IMR-90 (cell line): ENCODE results near the gene ATPAF2. TPM values are rescaled to one million over a fixed set of nuclear protein-coding genes. Genes with fewer than 3 reads are reported as not detected.

Source experiments
- ATAC-seq: fragments of 200-7000 bp; cut with Tn5 transposase; 2 replicates; pipeline ENCODE4 v1.9.1; 2020; ENCODE audit warnings: low read depth, mild to moderate bottlenecking, moderate library complexity
- BruUV-seq: library from RNA; stranded (reverse); fragments of 400-500 nt; replicated peaks from 2 replicates; lab custom pipeline; 2021; lab: Mats Ljungman, UMichigan
- CTCF ChIA-PET: fragments of 300-600 bp; formaldehyde crosslinking; extraction: SDS; loops from one replicate; lab custom pipeline; 2021; ENCODE audit warnings: antibody characterized with exemption; lab: Yijun Ruan, JAX
- POLR2A ChIA-PET: fragments of 300-600 bp; sonication (Branson Sonifier 250); formaldehyde crosslinking; loops from one replicate; lab custom pipeline; 2022; ENCODE audit warnings: antibody characterized with exemption; ENCODE audit not compliant: unreplicated experiment; lab: Charles Lee
- DNase-seq: peaks from one replicate; pipeline ENCODE4 v3.0.0; 2013
- H2AFZ ChIP-seq: replicated peaks from 2 replicates; pipeline ENCODE3; 2013; ENCODE audit warnings: low read length, mild to moderate bottlenecking; ENCODE audit not compliant: poor library complexity
- H2AK5ac ChIP-seq: 2 replicates; pipeline ENCODE4 v1.6.1; 2013; ENCODE audit warnings: low read depth, low read length, inconsistent platforms
- H2AK9ac ChIP-seq: replicated peaks from 2 replicates; pipeline ENCODE3; 2013; ENCODE audit warnings: mild to moderate bottlenecking, low read depth, low read length, moderate library complexity; ENCODE audit not compliant: poor library complexity
- H2BK120ac ChIP-seq: 2 replicates; pipeline ENCODE4 v1.6.1; 2013; ENCODE audit warnings: low read depth, low read length, inconsistent platforms
- H2BK15ac ChIP-seq: 3 replicates; pipeline ENCODE4 v1.6.1; 2013; ENCODE audit warnings: low read depth, low read length, inconsistent platforms
- H2BK20ac ChIP-seq: 2 replicates; pipeline ENCODE4 v1.6.1; 2013; ENCODE audit warnings: low read depth, mild to moderate bottlenecking, inconsistent platforms, low read length, moderate library complexity
- H2BK5ac ChIP-seq: 2 replicates; pipeline ENCODE4 v1.6.1; 2013; ENCODE audit warnings: mild to moderate bottlenecking, low read depth, low read length, inconsistent platforms; ENCODE audit not compliant: poor library complexity, severe bottlenecking
- H3K14ac ChIP-seq: replicated peaks from 2 replicates; pipeline ENCODE4 v1.6.1; 2013; ENCODE audit warnings: low read depth, low read length, inconsistent platforms
- H3K18ac ChIP-seq: 2 replicates; pipeline ENCODE4 v1.6.1; 2013; ENCODE audit warnings: low read depth, low read length, control low read depth
- H3K23ac ChIP-seq: 2 replicates; pipeline ENCODE4 v1.6.1; 2013; ENCODE audit warnings: low read depth, low read length, inconsistent platforms
- H3K27ac ChIP-seq: 2 replicates; pipeline ENCODE4 v1.5.1; 2013; ENCODE audit warnings: mild to moderate bottlenecking, control low read depth, low read length; ENCODE audit not compliant: insufficient read depth
- H3K27me3 ChIP-seq: 2 replicates; pipeline ENCODE4 v1.6.1; 2013; ENCODE audit warnings: low read length; ENCODE audit not compliant: control insufficient read depth, insufficient read depth
- H3K36me3 ChIP-seq: 2 replicates; pipeline ENCODE4 v1.6.1; 2013; ENCODE audit warnings: low read length, mixed read lengths; ENCODE audit not compliant: control insufficient read depth, insufficient read depth
- H3K4ac ChIP-seq: 2 replicates; pipeline ENCODE4 v1.6.1; 2013; ENCODE audit warnings: low read depth, low read length, inconsistent platforms
- H3K4me1 ChIP-seq: 2 replicates; pipeline ENCODE4 v1.6.1; 2013; ENCODE audit warnings: low read length, mixed read lengths; ENCODE audit not compliant: control insufficient read depth, insufficient read depth
- H3K4me2 ChIP-seq: 2 replicates; pipeline ENCODE4 v1.6.1; 2013; ENCODE audit warnings: low read depth, mild to moderate bottlenecking, control low read depth, low read length, moderate library complexity
- H3K4me3 ChIP-seq: 2 replicates; pipeline ENCODE4 v1.5.1; 2013; ENCODE audit warnings: low read depth, mild to moderate bottlenecking, control low read depth, low read length, moderate library complexity; ENCODE audit not compliant: insufficient read depth
- H3K56ac ChIP-seq: 2 replicates; pipeline ENCODE4 v1.6.1; 2013; ENCODE audit warnings: low read length, inconsistent platforms; ENCODE audit not compliant: insufficient read depth; ENCODE audit errors: extremely low read depth
- H3K79me1 ChIP-seq, 2 experiments: 2 replicates each; pipeline ENCODE4 v1.6.1; 2013; ENCODE audit warnings: low read length in 2 of 2, inconsistent platforms in 1 of 2, low read depth in 1 of 2
- H3K9ac ChIP-seq: 2 replicates; pipeline ENCODE4 v1.6.1; 2013; ENCODE audit warnings: low read depth, low read length, control low read depth
- H3K9me1 ChIP-seq: 2 replicates; pipeline ENCODE4 v1.6.1; 2013; ENCODE audit warnings: low read length, inconsistent platforms; ENCODE audit not compliant: insufficient read depth
- H3K9me3 ChIP-seq: 2 replicates; pipeline ENCODE4 v1.6.1; 2013; ENCODE audit warnings: low read length; ENCODE audit not compliant: control insufficient read depth, insufficient read depth
- H4K20me1 ChIP-seq: 2 replicates; pipeline ENCODE4 v1.6.1; 2013; ENCODE audit warnings: low read length, inconsistent platforms; ENCODE audit not compliant: insufficient read depth
- H4K5ac ChIP-seq: 2 replicates; pipeline ENCODE4 v1.6.1; 2013; ENCODE audit warnings: mild to moderate bottlenecking, low read depth, low read length, control low read depth
- H4K8ac ChIP-seq, 2 experiments: 2 replicates each; pipeline ENCODE4 v1.6.1; 2013; ENCODE audit warnings: low read depth in 2 of 2, low read length in 2 of 2, control low read depth in 1 of 2, inconsistent platforms in 1 of 2
- H4K91ac ChIP-seq: 2 replicates; pipeline ENCODE4 v1.6.1; 2013; ENCODE audit warnings: low read depth, low read length, inconsistent platforms; ENCODE audit not compliant: insufficient read depth
- BHLHE40 ChIP-seq: fragments of 150-350 bp; IDR thresholded peaks from 2 replicates; pipeline ENCODE4 v1.6.1; 2016; ENCODE audit warnings: mild to moderate bottlenecking, low read depth, low read length
- CEBPB ChIP-seq: IDR thresholded peaks from 2 replicates; pipeline ENCODE4 v1.6.1; 2012; ENCODE audit warnings: low read depth, low read length, improper control_type of control experiment
- CHD1 ChIP-seq: IDR thresholded peaks from 2 replicates; pipeline ENCODE4 v1.6.1; 2012; ENCODE audit warnings: low read depth, low read length, improper control_type of control experiment
- CTCF ChIP-seq: conservative IDR thresholded peaks from 2 replicates; pipeline ENCODE4 v1.5.1; 2012; ENCODE audit warnings: mild to moderate bottlenecking, low read depth, low read length, improper control_type of control experiment
- ELK1 ChIP-seq: fragments of 150-350 bp; IDR thresholded peaks from 2 replicates; pipeline ENCODE4 v1.6.1; 2016; ENCODE audit warnings: low read depth, mild to moderate bottlenecking, low read length, moderate library complexity, borderline replicate concordance
- FOS ChIP-seq: fragments of 150-350 bp; IDR thresholded peaks from 2 replicates; pipeline ENCODE4 v1.6.1; 2016; ENCODE audit warnings: low read depth, low read length
- MAFK ChIP-seq: IDR thresholded peaks from 2 replicates; pipeline ENCODE4 v1.6.1; 2012; ENCODE audit warnings: low read depth, low read length, improper control_type of control experiment
- MAZ ChIP-seq: IDR thresholded peaks from 2 replicates; pipeline ENCODE4 v1.6.1; 2012; ENCODE audit warnings: low read depth, mild to moderate bottlenecking, low read length, improper control_type of control experiment, moderate library complexity, borderline replicate concordance
- MXI1 ChIP-seq: IDR thresholded peaks from 2 replicates; pipeline ENCODE4 v1.6.1; 2012; ENCODE audit warnings: low read depth, mild to moderate bottlenecking, low read length, moderate library complexity, borderline replicate concordance
- NFE2L2 ChIP-seq: fragments of 150-350 bp; IDR thresholded peaks from 2 replicates; pipeline ENCODE4 v1.6.1; 2016; ENCODE audit warnings: low read depth, mild to moderate bottlenecking, low read length
- POLR2A ChIP-seq: IDR thresholded peaks from 2 replicates; pipeline ENCODE4 v1.6.1; 2012; ENCODE audit warnings: mild to moderate bottlenecking, low read depth, low read length
- RAD21 ChIP-seq: IDR thresholded peaks from 2 replicates; pipeline ENCODE4 v1.6.1; 2012; ENCODE audit warnings: low read length, improper control_type of control experiment
- RCOR1 ChIP-seq: IDR thresholded peaks from 2 replicates; pipeline ENCODE4 v1.6.1; 2012; ENCODE audit warnings: mild to moderate bottlenecking, low read length, improper control_type of control experiment; ENCODE audit not compliant: insufficient replicate concordance
- RFX5 ChIP-seq: IDR thresholded peaks from 2 replicates; pipeline ENCODE4 v1.8.0; 2012; ENCODE audit warnings: low read depth, mild to moderate bottlenecking, low read length, moderate library complexity
- SMC3 ChIP-seq: fragments of 150-350 bp; IDR thresholded peaks from 2 replicates; pipeline ENCODE4 v1.6.1; 2016; ENCODE audit warnings: low read depth, mild to moderate bottlenecking, antibody characterized with exemption, low read length, moderate library complexity
- USF2 ChIP-seq: fragments of 150-350 bp; IDR thresholded peaks from 2 replicates; pipeline ENCODE4 v1.6.1; 2017; ENCODE audit warnings: mild to moderate bottlenecking, antibody characterized with exemption, low read length, low read depth
- WGBS, 2 experiments: methylation state at CpG; one replicate each; pipeline versions ENCODE4 v1.1.5 to v1.1.7; 2013; ENCODE audit warnings: missing lambda C conversion rate in 2 of 2; ENCODE audit not compliant: insufficient read length in 1 of 2; ENCODE audit errors: extremely low coverage in 2 of 2; 5-methylcytosine and 5-hydroxymethylcytosine counted together
- dilution Hi-C: fragments of 300-500 bp; cut with HindIII; formaldehyde crosslinking; loops from one replicate; pipeline ENCODE4 v1.14.3; 2018; ENCODE audit warnings: low sequenced_read_pairs; ENCODE audit not compliant: unreplicated experiment
- in situ Hi-C: fragments of 300-500 bp; cut with MboI; formaldehyde crosslinking; loops from 3 replicates; pipeline ENCODE4 v1.14.3; 2019; ENCODE audit warnings: low sequenced_read_pairs, inconsistent platforms, mixed read lengths
- intact Hi-C: fragments of 100-400 bp; cut with micrococcal nuclease; formaldehyde crosslinking; loops from 2 replicates; pipeline ENCODE4 v1.10.0; 2022
- polyA plus RNA-seq, 3 experiments: library from polyadenylated mRNA; depleted of rRNA; stranded (reverse); fragments of >200 nt; gene quantifications; 2 replicates each; pipeline ENCODE4 v1.2.3, GENCODE V29; 2012; ENCODE audit warnings: low replicate concordance in 1 of 3
- total RNA-seq: library from RNA; depleted of rRNA; stranded (reverse); fragments of >200 nt; gene quantifications from 2 replicates; pipeline ENCODE4 v1.2.3, GENCODE V29; 2012

Gene ATPAF2
- total and polyA plus RNA-seq, 2 of the 4 experiments (the other 2 are of a cell fraction) = 19.5 to 27.6 TPM

- intact Hi-C loops (loop anchor here (5.0 to 10.0 kb wide), 4 partner anchors 60 to 677 kb away; partner anchors contain the start of genes DRC3, RAI1 and TOM1L2), dilution Hi-C loops (no loop called here), in situ Hi-C loops (loop anchor here (5.0 to 10.0 kb wide), 2 partner anchors 140 to 347 kb away; partner anchors contain the start of gene RAI1)
- ChIA-PET CTCF (no interaction called here), POLR2A (no interaction called here)
- peak overlapping the region; percentile 54; the same call in 1 of the 2 replicates for H3K14ac ChIP-seq
- no peak overlapping the region for H3K4me2 ChIP-seq
- H3K56ac ChIP-seq = no peak overlapping the region
- H2AK9ac ChIP-seq = no peak overlapping the region
- no peak overlapping the region for H2BK15ac ChIP-seq
- peaks cover 12% of the 10 kb centered on the region for H3K9me1 ChIP-seq
- H3K27me3 ChIP-seq = no peaks in the 10 kb centered on the region
- H2AFZ ChIP-seq = peak overlapping the region; percentile 74
- no TSS peak for BruUV-seq
- peak; percentile 19; the same call in 1 of the 2 replicates for ATAC-seq
- H3K4me3 ChIP-seq = no peak overlapping the region
- peak overlapping the region in 1 of 2 experiments; percentile 68; a peak in 2 of 4 replicates for H4K8ac ChIP-seq
- H3K4ac ChIP-seq = 0 out of 2 replicates have a peak overlapping the region, but pooled peaks have one; percentile 49
- H2BK5ac ChIP-seq = peak overlapping the region; percentile 50
- H2AK5ac ChIP-seq = no peak overlapping the region
- TF ChIP-seq RAD21 = no peak
- TF ChIP-seq ELK1 = no peak
- TF ChIP-seq USF2 = no peak
- no peak for TF ChIP-seq RFX5
- no peak for TF ChIP-seq FOS
- TF ChIP-seq RCOR1 = no peak
- no peak for TF ChIP-seq SMC3
- no peak for TF ChIP-seq CEBPB
- no peak for TF ChIP-seq CTCF
- TF ChIP-seq MAFK = no peak
- TF ChIP-seq MAZ = no peak
- no peak for TF ChIP-seq MXI1
- TF ChIP-seq BHLHE40 = no peak
- TF ChIP-seq NFE2L2 = no peak
- TF ChIP-seq CHD1 = no peak
- TF ChIP-seq POLR2A = no peak
- no peaks in the 10 kb centered on the region for H3K9me3 ChIP-seq
- H2BK120ac ChIP-seq = no peak overlapping the region; the same call in 1 of the 2 replicates
- H3K4me1 ChIP-seq = peaks cover 2% of the 10 kb centered on the region; the same call in 1 of the 2 replicates
- 100% methylated on average over 1 of the region's 2 CpGs; no CpG with 5 or more reads in 1 of the 2 experiments for WGBS, 2 experiments
- peak; percentile 61 for DNase-seq
- H3K36me3 ChIP-seq = no peaks in the 10 kb centered on the region
- H3K9ac ChIP-seq = no peak overlapping the region; the same call in 1 of the 2 replicates
- no peak overlapping the region for H3K27ac ChIP-seq
- no peaks in the 10 kb centered on the region for H4K20me1 ChIP-seq
- no peak overlapping the region; the same call in 1 of the 2 replicates for H4K91ac ChIP-seq
- H4K5ac ChIP-seq = 0 out of 2 replicates have a peak overlapping the region, but pooled peaks have one; percentile 88
- H2BK20ac ChIP-seq = peak overlapping the region; percentile 27; the same call in 1 of the 2 replicates
- H3K18ac ChIP-seq = no peak overlapping the region
- no peak overlapping the region for H3K23ac ChIP-seq
- H3K79me1 ChIP-seq = peaks cover 10 to 50% of the 10 kb centered on the region in 2 experiments; a peak in 3 of 4 replicates
Observed at GRCh38 chr17:18031955-18032354, 7.0 kb downstream of the ATPAF2 start.
